OCI-LY1 (cell line): Measurements from ENCODE around the gene PRDM9.

Source experiments
- H2AFZ ChIP-seq: fragments of 200-600 bp; sonication (generic), shearing (Covaris generic); 2 replicates; pipeline ENCODE4 v1.6.0; 2014; ENCODE audit warnings: antibody characterized with exemption, mild to moderate bottlenecking, low read length
- H3F3A ChIP-seq: fragments of 200-600 bp; sonication (generic), shearing (Covaris generic); 2 replicates; pipeline ENCODE4 v1.6.0; 2014; ENCODE audit warnings: mild to moderate bottlenecking, antibody characterized with exemption, low read length, moderate library complexity; ENCODE audit not compliant: insufficient read depth
- H3K27ac ChIP-seq: fragments of 200-600 bp; sonication (generic); 2 replicates; pipeline ENCODE4 v1.5.1; 2014; ENCODE audit warnings: low read length, mixed run types, mild to moderate bottlenecking, low read depth; ENCODE audit not compliant: poor library complexity, severe bottlenecking
- H3K27me3 ChIP-seq: fragments of 200-600 bp; sonication (generic); 2 replicates; pipeline ENCODE4 v1.6.0; 2014; ENCODE audit warnings: antibody characterized with exemption, mild to moderate bottlenecking, low read length, moderate library complexity; ENCODE audit not compliant: insufficient read depth
- H3K36me3 ChIP-seq: fragments of 200-600 bp; sonication (generic); 2 replicates; pipeline ENCODE4 v1.6.1; 2014; ENCODE audit warnings: mild to moderate bottlenecking, antibody characterized with exemption, low read length, moderate library complexity, mixed read lengths; ENCODE audit not compliant: insufficient read depth
- H3K4me1 ChIP-seq: fragments of 200-600 bp; sonication (generic); 2 replicates; pipeline ENCODE4 v1.5.1; 2014; ENCODE audit warnings: mild to moderate bottlenecking, low read length, moderate library complexity; ENCODE audit not compliant: insufficient read depth, severe bottlenecking
- H3K4me2 ChIP-seq: fragments of 200-600 bp; sonication (generic), shearing (Covaris generic); 2 replicates; pipeline ENCODE4 v1.6.1; 2014; ENCODE audit warnings: low read length
- H3K4me3 ChIP-seq: fragments of 200-600 bp; sonication (generic); 2 replicates; pipeline ENCODE4 v1.5.1; 2014; ENCODE audit warnings: low read length, low read depth, mild to moderate bottlenecking, mixed read lengths; ENCODE audit not compliant: poor library complexity, severe bottlenecking
- H3K79me2 ChIP-seq: fragments of 200-600 bp; shearing (Covaris generic); 2 replicates; pipeline ENCODE4 v1.6.1; 2016; ENCODE audit warnings: mixed run types, low read length, mixed read lengths; ENCODE audit not compliant: insufficient read depth
- H3K9ac ChIP-seq: fragments of 200-600 bp; sonication (generic), shearing (Covaris generic); 2 replicates; pipeline ENCODE4 v1.6.1; 2014; ENCODE audit warnings: mild to moderate bottlenecking, low read length, mixed read lengths
- H3K9me2 ChIP-seq: fragments of 200-600 bp; sonication (generic), shearing (Covaris generic); 2 replicates; pipeline ENCODE4 v1.6.1; 2014; ENCODE audit warnings: low read depth, mild to moderate bottlenecking, low read length, mixed read lengths
- H3K9me3 ChIP-seq: fragments of 200-600 bp; shearing (Covaris generic); 2 replicates; pipeline ENCODE4 v1.6.1; 2014; ENCODE audit warnings: low read length, mixed read lengths
- H4K20me1 ChIP-seq: fragments of 200-600 bp; sonication (generic), shearing (Covaris generic); 2 replicates; pipeline ENCODE4 v1.6.0; 2016; ENCODE audit warnings: mild to moderate bottlenecking, low read length; ENCODE audit not compliant: insufficient read depth
- CTCF ChIP-seq: fragments of 200-600 bp; sonication (generic), shearing (Covaris generic); IDR thresholded peaks from 2 replicates; pipeline ENCODE4 v1.5.1; 2017; ENCODE audit warnings: mild to moderate bottlenecking, antibody characterized with exemption, low read length, moderate library complexity, mixed read lengths
- EZH2 ChIP-seq: fragments of 200-600 bp; sonication (generic), shearing (Covaris generic); IDR thresholded peaks from 2 replicates; pipeline ENCODE4 v1.8.0; 2017; ENCODE audit warnings: borderline replicate concordance, mixed run types, mild to moderate bottlenecking, antibody characterized with exemption, low read length, moderate library complexity, mixed read lengths

Gene PRDM9

GRCh38 chr5:23461576-23461975 lies 45.8 kb upstream of the PRDM9 start:
- H3K4me3 ChIP-seq = no peak overlapping the region
- H3K79me2 ChIP-seq = no peaks in the 10 kb centered on the region
- no peaks in the 10 kb centered on the region for H3F3A ChIP-seq
- H3K9ac ChIP-seq = no peak overlapping the region
- no peaks in the 10 kb centered on the region for H4K20me1 ChIP-seq
- no peaks in the 10 kb centered on the region for H3K9me3 ChIP-seq
- TF ChIP-seq EZH2 (no peak), CTCF (no peak)
- no peaks in the 10 kb centered on the region for H3K9me2 ChIP-seq
- no peaks in the 10 kb centered on the region for H3K4me1 ChIP-seq
- H3K27me3 ChIP-seq = no peaks in the 10 kb centered on the region
- H3K27ac ChIP-seq = no peak overlapping the region
- H3K4me2 ChIP-seq = no peak overlapping the region
- no peak overlapping the region for H2AFZ ChIP-seq
- H3K36me3 ChIP-seq = no peaks in the 10 kb centered on the region

GRCh38 chr5:23466401-23466912 lies 41.0 kb upstream of the PRDM9 start:
- Histone ChIP-seq H3K27ac (no peak overlapping the region), H2AFZ (no peak overlapping the region), H3F3A (no peaks in the 10 kb centered on the region), H3K79me2 (no peaks in the 10 kb centered on the region), H3K9me2 (no peaks in the 10 kb centered on the region), H4K20me1 (no peaks in the 10 kb centered on the region), H3K9me3 (no peaks in the 10 kb centered on the region), H3K4me2 (no peak overlapping the region), H3K27me3 (no peaks in the 10 kb centered on the region), H3K36me3 (no peaks in the 10 kb centered on the region), H3K4me1 (no peaks in the 10 kb centered on the region), H3K4me3 (no peak overlapping the region), H3K9ac (no peak overlapping the region)
- TF ChIP-seq EZH2 = no peak
- TF ChIP-seq CTCF = no peak

GRCh38 chr5:23468658-23469057 lies 38.8 kb upstream of the PRDM9 start:
- Histone ChIP-seq H3K4me2 (no peak overlapping the region), H3K9me2 (no peaks in the 10 kb centered on the region), H3K79me2 (no peaks in the 10 kb centered on the region), H3K9ac (no peak overlapping the region), H3K4me1 (no peaks in the 10 kb centered on the region), H3K27me3 (no peaks in the 10 kb centered on the region), H3F3A (no peaks in the 10 kb centered on the region), H3K9me3 (no peaks in the 10 kb centered on the region), H3K36me3 (no peaks in the 10 kb centered on the region), H3K4me3 (no peak overlapping the region), H2AFZ (no peak overlapping the region), H4K20me1 (no peaks in the 10 kb centered on the region), H3K27ac (no peak overlapping the region)
- TF ChIP-seq EZH2 (no peak), CTCF (no peak)
